H1 (cell line): ENCODE measurements around the gene CENPP. TPM values are rescaled to one million over a fixed set of nuclear protein-coding genes. Genes with fewer than 3 reads are reported as not detected.

Source experiments
- CTCF ChIA-PET: fragments of 300-600 bp; sonication (Branson Sonifier 250); formaldehyde crosslinking; loops from one replicate; lab custom pipeline; 2021; ENCODE audit not compliant: partially characterized antibody; lab: Charles Lee
- POLR2A ChIA-PET: fragments of 300-600 bp; sonication (Branson Sonifier 250); formaldehyde crosslinking; loops from one replicate; lab custom pipeline; 2021; ENCODE audit warnings: inconsistent platforms; ENCODE audit not compliant: partially characterized antibody; lab: Charles Lee
- DNase-seq, 2 experiments: peaks; one replicate each; pipeline versions ENCODE4 v3.0.0 to v3.0.0-alpha.2; 2010 to 2022; ENCODE audit warnings: low spot score in 2 of 2, low read depth in 1 of 2, mixed read lengths in 1 of 2
- FAIRE-seq: peaks from 2 replicates; lab custom pipeline; 2011; peaks lifted over from hg19 to GRCh38; lab: Jason Lieb, UNC
- H2AFZ ChIP-seq: 2 replicates; pipeline ENCODE4 v1.8.1; 2012; ENCODE audit warnings: low read length, inconsistent platforms
- H2AK5ac ChIP-seq: 2 replicates; pipeline ENCODE4 v1.6.1; 2013; ENCODE audit warnings: low read depth, low read length
- H2BK120ac ChIP-seq: replicated peaks from 2 replicates; pipeline ENCODE3; 2013; ENCODE audit warnings: low read depth, low read length, inconsistent platforms
- H2BK12ac ChIP-seq: 2 replicates; pipeline ENCODE4 v1.6.1; 2013; ENCODE audit warnings: low read depth, low read length
- H2BK15ac ChIP-seq: 2 replicates; pipeline ENCODE4 v1.6.1; 2013; ENCODE audit warnings: low read length
- H2BK20ac ChIP-seq: 2 replicates; pipeline ENCODE4 v1.6.1; 2013; ENCODE audit warnings: low read length
- H2BK5ac ChIP-seq: 2 replicates; pipeline ENCODE4 v1.6.1; 2013; ENCODE audit warnings: low read depth, low read length
- H3K14ac ChIP-seq: 2 replicates; pipeline ENCODE4 v1.6.1; 2013; ENCODE audit warnings: inconsistent platforms; ENCODE audit not compliant: insufficient read length
- H3K18ac ChIP-seq: 2 replicates; pipeline ENCODE4 v1.6.1; 2013; ENCODE audit warnings: low read length; ENCODE audit errors: extremely low read depth
- H3K23ac ChIP-seq: 2 replicates; pipeline ENCODE4 v1.6.1; 2013; ENCODE audit warnings: inconsistent platforms; ENCODE audit not compliant: insufficient read length
- H3K23me2 ChIP-seq: 2 replicates; pipeline ENCODE4 v1.6.1; 2013; ENCODE audit warnings: low read depth, low read length
- H3K27ac ChIP-seq: 2 replicates; pipeline ENCODE4 v1.6.1; 2011; ENCODE audit warnings: low read depth, low read length, inconsistent platforms
- H3K27me3 ChIP-seq, 4 experiments: replicated peaks in 1 of 4; 1 replicate in 1 of 4; 2 replicates in 3 of 4; pipeline versions ENCODE4 v1.6.1 to v1.8.1; 2011 to 2013; ENCODE audit warnings: low read length in 3 of 4, mild to moderate bottlenecking in 3 of 4, inconsistent platforms in 2 of 4, mixed read lengths in 2 of 4, moderate library complexity in 1 of 4; ENCODE audit not compliant: control insufficient read depth in 3 of 4, insufficient read depth in 3 of 4; ENCODE audit errors: extremely low read depth in 1 of 4
- H3K36me3 ChIP-seq, 4 experiments: 2 replicates each; pipeline versions ENCODE4 v1.6.1 to v1.8.1; 2011 to 2013; ENCODE audit warnings: mild to moderate bottlenecking in 4 of 4, low read length in 3 of 4, moderate library complexity in 2 of 4, control low read depth in 1 of 4, inconsistent platforms in 1 of 4; ENCODE audit not compliant: insufficient read depth in 4 of 4, control insufficient read depth in 2 of 4
- H3K4ac ChIP-seq: replicated peaks from 2 replicates; pipeline ENCODE3; 2013; ENCODE audit warnings: low read length, low read depth, mixed read lengths, inconsistent platforms; ENCODE audit not compliant: insufficient read length
- H3K4me1 ChIP-seq, 4 experiments: replicated peaks in 1 of 4; 1 replicate in 1 of 4; 2 replicates in 3 of 4; pipeline versions ENCODE4 v1.6.1 to v1.8.1; 2011 to 2013; ENCODE audit warnings: low read length in 3 of 4, inconsistent platforms in 2 of 4, mixed read lengths in 1 of 4; ENCODE audit not compliant: insufficient read depth in 4 of 4, control insufficient read depth in 3 of 4
- H3K4me2 ChIP-seq, 2 experiments: 2 replicates each; pipeline versions ENCODE4 v1.6.1 to v1.8.1; 2011 to 2013; ENCODE audit warnings: low read depth in 2 of 2, low read length in 2 of 2, control low read depth in 1 of 2, inconsistent platforms in 1 of 2, mild to moderate bottlenecking in 1 of 2; ENCODE audit not compliant: insufficient read depth in 1 of 2
- H3K4me3 ChIP-seq, 4 experiments: fragments of 200-600, 300-600 bp in 1 of 4; sonication (generic), shearing (Covaris generic), sonication (Bioruptor Twin) in 1 of 4; 2 replicates each; pipeline versions ENCODE4 v1.5.1 to v1.8.1; 2011 to 2016; ENCODE audit warnings: low read length in 4 of 4, low read depth in 3 of 4, control low read depth in 2 of 4, inconsistent platforms in 2 of 4, mild to moderate bottlenecking in 2 of 4, mixed read lengths in 1 of 4, moderate library complexity in 1 of 4; ENCODE audit not compliant: insufficient read depth in 2 of 4; ENCODE audit errors: extremely low read depth in 1 of 4
- H3K56ac ChIP-seq: replicated peaks from 2 replicates; pipeline ENCODE3; 2013; ENCODE audit warnings: low read depth, mild to moderate bottlenecking, mixed read lengths, low read length, inconsistent platforms; ENCODE audit not compliant: insufficient read length
- H3K79me1 ChIP-seq: 2 replicates; pipeline ENCODE4 v1.6.1; 2013; ENCODE audit warnings: low read depth, low read length, control low read depth
- H3K79me2 ChIP-seq, 2 experiments: 2 replicates each; pipeline versions ENCODE4 v1.6.1 to v1.8.1; 2012 to 2013; ENCODE audit warnings: low read length in 2 of 2, mild to moderate bottlenecking in 2 of 2, inconsistent platforms in 1 of 2; ENCODE audit not compliant: insufficient read depth in 2 of 2, control insufficient read depth in 1 of 2
- H3K9ac ChIP-seq, 4 experiments: replicated peaks in 1 of 4; 1 replicate in 1 of 4; 2 replicates in 3 of 4; pipeline versions ENCODE4 v1.6.1 to v1.8.1; 2011 to 2013; ENCODE audit warnings: low read depth in 3 of 4, low read length in 3 of 4, control low read depth in 2 of 4, mild to moderate bottlenecking in 2 of 4, moderate library complexity in 2 of 4, inconsistent platforms in 1 of 4; ENCODE audit errors: extremely low read depth in 1 of 4
- H3K9me3 ChIP-seq, 2 experiments: 2 replicates each; pipeline versions ENCODE4 v1.6.1 to v1.8.1; 2012 to 2013; ENCODE audit warnings: mild to moderate bottlenecking in 2 of 2, moderate library complexity in 2 of 2, control low read depth in 1 of 2, inconsistent platforms in 1 of 2, low read depth in 1 of 2, low read length in 1 of 2, mixed read lengths in 1 of 2; ENCODE audit not compliant: insufficient read depth in 2 of 2
- H4K20me1 ChIP-seq, 2 experiments: replicated peaks in 1 of 2; 2 replicates each; pipeline versions ENCODE3 to v1.8.1; 2011 to 2013; ENCODE audit warnings: inconsistent platforms in 2 of 2, low read length in 2 of 2, mild to moderate bottlenecking in 1 of 2; ENCODE audit not compliant: insufficient read depth in 2 of 2, control insufficient read depth in 1 of 2
- H4K5ac ChIP-seq: 2 replicates; pipeline ENCODE4 v1.6.1; 2013; ENCODE audit warnings: low read length, low read depth, mixed read lengths, inconsistent platforms; ENCODE audit not compliant: insufficient read length
- H4K8ac ChIP-seq: 2 replicates; pipeline ENCODE4 v1.8.0; 2013; ENCODE audit warnings: mild to moderate bottlenecking, moderate library complexity, low read length, inconsistent platforms; ENCODE audit not compliant: insufficient read depth; ENCODE audit errors: extremely low read depth
- H4K91ac ChIP-seq: replicated peaks from 2 replicates; pipeline ENCODE3; 2013; ENCODE audit warnings: low read length, mixed read lengths, inconsistent platforms; ENCODE audit not compliant: insufficient read length
- BACH1 ChIP-seq: IDR thresholded peaks from 2 replicates; pipeline ENCODE4 v1.6.1; 2012; ENCODE audit warnings: low read length, improper control_type of control experiment
- BCL11A ChIP-seq, 2 experiments: IDR thresholded peaks; one replicate each; pipeline ENCODE4 v1.6.1; 2011; ENCODE audit warnings: low read depth in 2 of 2, low read length in 2 of 2, mild to moderate bottlenecking in 2 of 2
- CBX5 ChIP-seq: fragments of 300-800, 300-1000 bp; sonication (generic); IDR thresholded peaks from 2 replicates; pipeline ENCODE4 v1.7.1; 2016; ENCODE audit warnings: antibody characterized with exemption, low read length, low read depth
- CREB1 ChIP-seq: IDR thresholded peaks from 2 replicates; pipeline ENCODE4 v1.6.1; 2012; ENCODE audit warnings: inconsistent platforms
- JUN ChIP-seq: IDR thresholded peaks from 2 replicates; pipeline ENCODE4 v1.6.1; 2011; ENCODE audit warnings: low read depth, mild to moderate bottlenecking, improper control_type of control experiment, low read length
- KDM4A ChIP-seq: IDR thresholded peaks from one replicate; pipeline ENCODE4 v1.7.1; 2012; ENCODE audit warnings: low read depth, mild to moderate bottlenecking, moderate library complexity, low read length, inconsistent platforms; ENCODE audit not compliant: severe bottlenecking
- KDM5A ChIP-seq: fragments of 200-600 bp; IDR thresholded peaks from 2 replicates; pipeline ENCODE4 v1.7.1; 2012; ENCODE audit warnings: mild to moderate bottlenecking, low read length, inconsistent platforms, mixed read lengths
- NRF1 ChIP-seq: IDR thresholded peaks from 2 replicates; pipeline ENCODE4 v1.6.1; 2011; ENCODE audit warnings: mild to moderate bottlenecking, low read depth, low read length, improper control_type of control experiment
- RBBP5 ChIP-seq: IDR thresholded peaks from 2 replicates; pipeline ENCODE4 v1.7.1; 2012; ENCODE audit warnings: low read depth, mild to moderate bottlenecking, inconsistent platforms, low read length, moderate library complexity, borderline replicate concordance
- SIN3A ChIP-seq, 2 experiments: IDR thresholded peaks in 1 of 2; conservative IDR thresholded peaks in 1 of 2; 2 replicates each; pipeline ENCODE4 v1.6.1; 2011 to 2012; ENCODE audit warnings: low read length in 2 of 2, improper control_type of control experiment in 1 of 2, low read depth in 1 of 2, mild to moderate bottlenecking in 1 of 2
- SP2 ChIP-seq: IDR thresholded peaks from 2 replicates; pipeline ENCODE4 v1.6.1; 2012; ENCODE audit warnings: mild to moderate bottlenecking, low read length, inconsistent platforms
- TAF7 ChIP-seq: optimal IDR thresholded peaks from 2 replicates; pipeline ENCODE3; 2011; ENCODE audit warnings: low read depth, mild to moderate bottlenecking, inconsistent platforms, low read length, moderate library complexity, borderline replicate concordance
- YY1 ChIP-seq: IDR thresholded peaks from 2 replicates; pipeline ENCODE4 v1.6.1; 2011; ENCODE audit warnings: low read depth, mild to moderate bottlenecking, low read length
- WGBS, 2 experiments: shearing (Covaris generic) in 1 of 2; methylation state at CpG; one replicate each; pipeline versions ENCODE4 v1.1.6 to v1.1.7; 2013 to 2015; ENCODE audit warnings: low lambda C conversion rate in 2 of 2, mixed read lengths in 2 of 2, inconsistent platforms in 1 of 2, low coverage in 1 of 2, missing lambda C conversion rate in 1 of 2; ENCODE audit not compliant: insufficient replicate concordance in 2 of 2, insufficient coverage in 1 of 2, insufficient read length in 1 of 2; ENCODE audit errors: extremely low coverage in 1 of 2, missing lambda C conversion rate in 1 of 2; 5-methylcytosine and 5-hydroxymethylcytosine counted together
- polyA plus RNA-seq, 7 experiments: library from polyadenylated mRNA; depleted of rRNA in 3 of 7; stranded (reverse) in 5 of 7; unstranded in 2 of 7; fragments of >200 nt in 5 of 7; fragments of 200-250 nt in 2 of 7; gene quantifications; 1 replicate in 5 of 7; 2 replicates in 1 of 7; 4 replicates in 1 of 7; pipeline versions ENCODE4 v1.2.1 to v1.2.3, GENCODE V29; 2011 to 2013; ENCODE audit warnings: missing spikeins in 2 of 7, mixed read lengths in 2 of 7
- total RNA-seq: library from RNA; stranded (reverse); fragmentation: NEBNext Ultra II Directional; extraction: Animal tissue kit (Norgen Biotek cat#: 25700); gene quantifications from 2 replicates; pipeline ENCODE4 v1.2.1, GENCODE V29; 2021
- TF ChIP-seq, protein P1 (sequence below): IDR thresholded peaks from 2 replicates; pipeline ENCODE4 v1.6.1; 2011; ENCODE audit warnings: low read depth, mild to moderate bottlenecking, low read length; ENCODE audit not compliant: insufficient read depth

The CENPP gene
- total and polyA plus RNA-seq, 2 of the 8 experiments (the other 6 are each of a cell fraction or from before 2014, with no cell fraction given), result 2.7 to 10.8 TPM

GRCh38 chr9:92397853-92398252 is 72.1 kb downstream of the CENPP start:
- H2BK5ac ChIP-seq, result no peak overlapping the region
- no peak overlapping the region for H2BK12ac ChIP-seq
- no peak overlapping the region for H3K9ac ChIP-seq
- no peak overlapping the region for H3K4me2 ChIP-seq
- no peaks in the 10 kb centered on the region for H3K36me3 ChIP-seq
- no peak overlapping the region for H2BK120ac ChIP-seq
- H2AFZ ChIP-seq, result no peak overlapping the region
- no peak overlapping the region for H3K56ac ChIP-seq
- no peak overlapping the region for H4K91ac ChIP-seq
- CTCF ChIA-PET, result no interaction called here
- no peak overlapping the region for H4K5ac ChIP-seq
- no peaks in the 10 kb centered on the region for H3K79me2 ChIP-seq
- no peak overlapping the region for H2BK15ac ChIP-seq
- no peak overlapping the region for H3K27ac ChIP-seq
- H3K23me2 ChIP-seq, result no peaks in the 10 kb centered on the region
- DNase-seq (no peak), FAIRE-seq (no peak)
- H4K20me1 ChIP-seq, result no peaks in the 10 kb centered on the region
- H3K79me1 ChIP-seq, result no peaks in the 10 kb centered on the region
- H3K14ac ChIP-seq, result no peak overlapping the region
- H2AK5ac ChIP-seq, result no peak overlapping the region
- WGBS, 2 experiments, result 94% methylated on average over 3 of the region's 3 CpGs; no CpG with 5 or more reads in 1 of the 2 experiments
- H3K4ac ChIP-seq, result no peak overlapping the region
- H3K18ac ChIP-seq, result no peak overlapping the region
- no peak overlapping the region for H3K4me3 ChIP-seq
- H3K4me1 ChIP-seq, result no peaks in the 10 kb centered on the region
- POLR2A ChIA-PET, result no interaction called here
- H3K27me3 ChIP-seq, result no peaks in the 10 kb centered on the region
- no peak overlapping the region for H4K8ac ChIP-seq
- H2BK20ac ChIP-seq, result no peak overlapping the region
- TF ChIP-seq BCL11A (IDR thresholded peaks at IDR 0.05; ENCODE audit: low read depth in 2 of 2, low read length in 2 of 2), result no peak
- TF ChIP-seq, protein P1, sequence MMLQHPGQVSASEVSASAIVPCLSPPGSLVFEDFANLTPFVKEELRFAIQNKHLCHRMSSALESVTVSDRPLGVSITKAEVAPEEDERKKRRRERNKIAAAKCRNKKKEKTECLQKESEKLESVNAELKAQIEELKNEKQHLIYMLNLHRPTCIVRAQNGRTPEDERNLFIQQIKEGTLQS, result no peak
- TF ChIP-seq CREB1, result no peak
- no peak for TF ChIP-seq BACH1
- TF ChIP-seq RBBP5, result no peak
- TF ChIP-seq TAF7, result no peak
- no peak for TF ChIP-seq NRF1
- TF ChIP-seq KDM5A, result no peak
- no peak for TF ChIP-seq CBX5
- no peak for TF ChIP-seq SIN3A (conservative IDR thresholded peaks at IDR 0.05 in 1 of 2, IDR thresholded peaks at IDR 0.05 in 1 of 2; ENCODE audit: low read depth in 1 of 2, low read length in 2 of 2)
- TF ChIP-seq JUN, result no peak
- no peak for TF ChIP-seq KDM4A
- TF ChIP-seq YY1, result no peak
- no peak for TF ChIP-seq SP2
- TF ChIP-seq, all 59 proteins: peak for 0
- Histone ChIP-seq H3K9me3 (no peaks in the 10 kb centered on the region), H3K23ac (no peak overlapping the region)
